ENCODE data around the gene FLNB.

GRCh38 chr3:58038675-58039292 is 30.6 kb downstream of the FLNB start:
- TF ChIP-seq SMC3 (IDR thresholded peaks at IDR 0.05; ENCODE audit: borderline replicate concordance, low read length) (no peak), RAD51 (IDR thresholded peaks at IDR 0.05) (no peak), IKZF1 (conservative IDR thresholded peaks at IDR 0.05) (no peak), ZZZ3 (IDR thresholded peaks at IDR 0.05; ENCODE audit: control insufficient read depth, insufficient read length, low read depth) (no peak), YBX1 (IDR thresholded peaks at IDR 0.05) (no peak), POLR2A (IDR thresholded peaks at IDR 0.05; ENCODE audit: low read depth, low read length) (no peak), MYC (IDR thresholded peaks at IDR 0.05; ENCODE audit: insufficient read depth, insufficient read length, insufficient replicate concordance, low read length, severe bottlenecking) (no peak), ZNF274 (IDR thresholded peaks at IDR 0.05; ENCODE audit: insufficient read depth, insufficient read length) (no peak), NFXL1 (IDR thresholded peaks at IDR 0.05; ENCODE audit: borderline replicate concordance) (no peak), NR2C2 (IDR thresholded peaks at IDR 0.05; ENCODE audit: borderline replicate concordance, control insufficient read depth, insufficient read length, low read depth) (no peak), REST (IDR thresholded peaks at IDR 0.05; ENCODE audit: low read depth, low read length) (no peak), ZNF687 (IDR thresholded peaks at IDR 0.05) (no peak), SRF (IDR thresholded peaks at IDR 0.05; ENCODE audit: low read depth in 2 of 2, low read length in 2 of 2) (no peak)

Measured in GM12878 (cell line).